ENCODE measurements around the gene AOX1.

AOX1 gene

GRCh38 chr2:200603972-200604371 lies 18.2 kb downstream of the AOX1 start:
- Histone ChIP-seq H3K4me1 (ENCODE audit: control insufficient read depth, insufficient read depth, low read length) (peaks cover 16% of the 10 kb centered on the region), H3K27ac (ENCODE audit: extremely low read depth, low read depth, low read length) (no peak overlapping the region), H3K9me3 (ENCODE audit: control insufficient read depth, insufficient read depth, low read depth, low read length) (no peaks in the 10 kb centered on the region), H3K36me3 (ENCODE audit: control insufficient read depth in 2 of 2, insufficient read depth in 1 of 2, low read length in 2 of 2) (no peaks in the 10 kb centered on the region), H3K4me3 (ENCODE audit: low read depth, low read length) (no peak overlapping the region)
- CTCF ChIA-PET, result interaction anchor here (0.5 to 1.2 kb wide), 4 partner anchors 10 to 1271 kb away, joined by 3 to 5 read pairs (median 3); no protein-coding TSS in a partner anchor
- TF ChIP-seq BCL6B (tag by site-specific recombination; IDR thresholded peaks at IDR 0.05) (no peak), ZXDB (tag by site-specific recombination; IDR thresholded peaks at IDR 0.05) (no peak), ZNF223 (tag by site-specific recombination; IDR thresholded peaks at IDR 0.05) (no peak), GLIS1 (tag by site-specific recombination; IDR thresholded peaks at IDR 0.05) (no peak), KLF8 (tag by site-specific recombination; IDR thresholded peaks at IDR 0.05) (no peak), ZNF19 (tag by site-specific recombination; IDR thresholded peaks at IDR 0.05; ENCODE audit: low read depth) (no peak), SP2 (tag by site-specific recombination; IDR thresholded peaks at IDR 0.05) (no peak), ZNF529 (tag by site-specific recombination; IDR thresholded peaks at IDR 0.05; ENCODE audit: insufficient replicate concordance) (no peak), ZNF311 (tag by site-specific recombination; IDR thresholded peaks at IDR 0.05; ENCODE audit: borderline replicate concordance) (no peak), ZNF792 (tag by site-specific recombination; IDR thresholded peaks at IDR 0.05) (no peak), ZSCAN23 (tag by site-specific recombination; IDR thresholded peaks at IDR 0.05) (no peak), PBX3 (CRISPR knock-in tag; IDR thresholded peaks at IDR 0.05) (no peak), ZNF266 (tag by site-specific recombination; IDR thresholded peaks at IDR 0.05; ENCODE audit: low read depth) (no peak), YY1 (tag by site-specific recombination; IDR thresholded peaks at IDR 0.05) (no peak), GLI2 (tag by site-specific recombination; IDR thresholded peaks at IDR 0.05; ENCODE audit: borderline replicate concordance, low read depth) (no peak), ZNF138 (tag by site-specific recombination; IDR thresholded peaks at IDR 0.05; ENCODE audit: borderline replicate concordance) (no peak), ZNF114 (tag by site-specific recombination; IDR thresholded peaks at IDR 0.05) (no peak), ZBTB26 (tag by site-specific recombination; optimal IDR thresholded peaks at IDR 0.05) (no peak)
- TF ChIP-seq, protein P1, sequence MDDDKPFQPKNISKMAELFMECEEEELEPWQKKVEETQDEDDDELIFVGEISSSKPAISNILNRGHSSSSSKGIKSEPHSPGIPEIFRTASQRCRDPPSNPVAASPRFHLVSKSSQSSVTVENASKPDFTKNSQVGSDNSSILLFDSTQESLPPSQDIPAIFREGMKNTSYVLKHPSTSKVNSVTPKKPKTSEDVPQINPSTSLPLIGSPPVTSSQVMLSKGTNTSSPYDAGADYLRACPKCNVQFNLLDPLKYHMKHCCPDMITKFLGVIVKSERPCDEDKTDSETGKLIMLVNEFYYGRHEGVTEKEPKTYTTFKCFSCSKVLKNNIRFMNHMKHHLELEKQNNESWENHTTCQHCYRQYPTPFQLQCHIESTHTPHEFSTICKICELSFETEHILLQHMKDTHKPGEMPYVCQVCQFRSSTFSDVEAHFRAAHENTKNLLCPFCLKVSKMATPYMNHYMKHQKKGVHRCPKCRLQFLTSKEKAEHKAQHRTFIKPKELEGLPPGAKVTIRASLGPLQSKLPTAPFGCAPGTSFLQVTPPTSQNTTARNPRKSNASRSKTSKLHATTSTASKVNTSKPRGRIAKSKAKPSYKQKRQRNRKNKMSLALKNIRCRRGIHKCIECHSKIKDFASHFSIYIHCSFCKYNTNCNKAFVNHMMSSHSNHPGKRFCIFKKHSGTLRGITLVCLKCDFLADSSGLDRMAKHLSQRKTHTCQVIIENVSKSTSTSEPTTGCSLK (tag by site-specific recombination; IDR thresholded peaks at IDR 0.05), result no peak
- TF ChIP-seq, protein P2, sequence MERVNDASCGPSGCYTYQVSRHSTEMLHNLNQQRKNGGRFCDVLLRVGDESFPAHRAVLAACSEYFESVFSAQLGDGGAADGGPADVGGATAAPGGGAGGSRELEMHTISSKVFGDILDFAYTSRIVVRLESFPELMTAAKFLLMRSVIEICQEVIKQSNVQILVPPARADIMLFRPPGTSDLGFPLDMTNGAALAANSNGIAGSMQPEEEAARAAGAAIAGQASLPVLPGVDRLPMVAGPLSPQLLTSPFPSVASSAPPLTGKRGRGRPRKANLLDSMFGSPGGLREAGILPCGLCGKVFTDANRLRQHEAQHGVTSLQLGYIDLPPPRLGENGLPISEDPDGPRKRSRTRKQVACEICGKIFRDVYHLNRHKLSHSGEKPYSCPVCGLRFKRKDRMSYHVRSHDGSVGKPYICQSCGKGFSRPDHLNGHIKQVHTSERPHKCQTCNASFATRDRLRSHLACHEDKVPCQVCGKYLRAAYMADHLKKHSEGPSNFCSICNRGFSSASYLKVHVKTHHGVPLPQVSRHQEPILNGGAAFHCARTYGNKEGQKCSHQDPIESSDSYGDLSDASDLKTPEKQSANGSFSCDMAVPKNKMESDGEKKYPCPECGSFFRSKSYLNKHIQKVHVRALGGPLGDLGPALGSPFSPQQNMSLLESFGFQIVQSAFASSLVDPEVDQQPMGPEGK (tag by site-specific recombination; IDR thresholded peaks at IDR 0.05), result no peak
- POLR2A ChIA-PET, result no interaction called here
